ENCODE results near the gene CACNB4. TPM values are rescaled to one million over a fixed set of nuclear protein-coding genes. Genes with fewer than 3 reads are reported as not detected.

CACNB4 gene
- total RNA-seq, 1 donor from 2014 or later, result 5.6 TPM

DNA sequence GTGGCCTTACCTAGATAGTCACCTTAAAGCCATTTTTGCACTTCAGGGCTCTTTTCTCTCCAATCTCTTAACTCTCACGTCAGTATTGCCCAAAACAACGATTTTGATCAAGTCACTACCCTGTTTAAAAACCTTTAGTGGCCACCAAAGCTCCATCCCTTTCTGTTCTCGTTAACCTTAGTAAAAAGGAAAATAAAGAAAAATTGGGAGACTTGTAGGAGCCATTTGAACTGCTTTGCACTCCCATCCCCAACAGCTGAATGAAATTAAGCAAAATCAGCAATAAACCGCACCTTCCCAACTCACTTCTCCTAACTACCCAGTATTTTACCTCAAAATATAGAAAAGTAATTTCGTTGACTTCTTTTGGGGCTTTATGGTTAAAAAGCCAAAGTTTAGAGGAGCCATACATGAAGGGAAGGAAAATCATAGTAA, 269.9 kb downstream of the CACNB4 start:
- H3K9me3 Mint-ChIP-seq, result no peaks in the 10 kb centered on the region
- H3K27ac Mint-ChIP-seq, result peak overlapping the region; percentile 80
- H3K4me1 Mint-ChIP-seq (ENCODE audit: unreplicated experiment), result peaks cover 18% of the 10 kb centered on the region
- no peaks in the 10 kb centered on the region for H3K36me3 Mint-ChIP-seq
- H3K27me3 Mint-ChIP-seq, result no peaks in the 10 kb centered on the region
- TF ChIP-seq, protein P1, sequence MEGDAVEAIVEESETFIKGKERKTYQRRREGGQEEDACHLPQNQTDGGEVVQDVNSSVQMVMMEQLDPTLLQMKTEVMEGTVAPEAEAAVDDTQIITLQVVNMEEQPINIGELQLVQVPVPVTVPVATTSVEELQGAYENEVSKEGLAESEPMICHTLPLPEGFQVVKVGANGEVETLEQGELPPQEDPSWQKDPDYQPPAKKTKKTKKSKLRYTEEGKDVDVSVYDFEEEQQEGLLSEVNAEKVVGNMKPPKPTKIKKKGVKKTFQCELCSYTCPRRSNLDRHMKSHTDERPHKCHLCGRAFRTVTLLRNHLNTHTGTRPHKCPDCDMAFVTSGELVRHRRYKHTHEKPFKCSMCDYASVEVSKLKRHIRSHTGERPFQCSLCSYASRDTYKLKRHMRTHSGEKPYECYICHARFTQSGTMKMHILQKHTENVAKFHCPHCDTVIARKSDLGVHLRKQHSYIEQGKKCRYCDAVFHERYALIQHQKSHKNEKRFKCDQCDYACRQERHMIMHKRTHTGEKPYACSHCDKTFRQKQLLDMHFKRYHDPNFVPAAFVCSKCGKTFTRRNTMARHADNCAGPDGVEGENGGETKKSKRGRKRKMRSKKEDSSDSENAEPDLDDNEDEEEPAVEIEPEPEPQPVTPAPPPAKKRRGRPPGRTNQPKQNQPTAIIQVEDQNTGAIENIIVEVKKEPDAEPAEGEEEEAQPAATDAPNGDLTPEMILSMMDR (conservative IDR thresholded peaks at IDR 0.05), result no peak
- peak overlapping the region; percentile 90 for H3K4me3 Mint-ChIP-seq
- no peak for DNase-seq (ENCODE audit: extremely low spot score, unreplicated experiment)

DNA sequence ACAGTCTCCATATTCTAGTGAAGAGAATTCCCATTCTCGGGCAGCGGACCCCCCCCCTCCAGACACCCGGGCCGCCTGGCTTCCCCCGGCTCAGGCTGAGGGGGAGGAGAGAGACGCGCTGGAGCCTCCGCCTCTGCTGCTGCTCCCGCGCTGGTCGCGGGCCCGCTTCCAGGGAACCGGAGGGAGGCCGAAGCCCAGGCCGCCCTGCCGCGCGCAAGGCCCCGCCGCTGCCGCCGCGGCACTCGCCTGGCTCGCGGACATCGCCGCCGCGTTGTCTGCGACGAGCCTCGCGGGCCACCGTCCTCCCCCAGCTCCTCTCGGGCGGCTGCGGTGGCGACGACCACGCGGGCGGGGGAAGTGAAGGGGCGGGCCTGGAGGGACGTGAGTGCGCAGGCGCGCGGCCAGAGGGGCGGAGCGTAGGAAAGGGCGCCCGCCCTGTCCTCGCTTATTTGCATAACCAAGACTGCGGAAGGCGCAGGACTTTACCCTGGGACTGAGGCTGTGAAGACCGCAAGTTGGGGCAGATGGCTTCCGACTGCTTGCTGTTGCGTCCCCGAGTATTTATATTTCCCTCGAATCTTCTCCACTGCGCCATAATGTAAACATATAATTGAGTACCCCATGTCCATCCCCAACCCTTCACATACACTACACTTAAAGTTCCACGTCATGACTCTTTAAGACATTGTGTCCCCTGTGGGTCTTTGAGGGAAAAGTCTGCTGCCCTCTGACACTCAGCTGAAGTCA, 270.5 kb downstream of the CACNB4 start, which contains the start of gene ARL5A:
Gene ARL5A, minus strand, starts transcription at position 279 of the 747 bp plus-strand sequence. Its CDS starts 245 bp downstream, at position 34.
- peaks cover 21% of the 10 kb centered on the region for H3K4me1 Mint-ChIP-seq (ENCODE audit: unreplicated experiment)
- H3K36me3 Mint-ChIP-seq, result no peaks in the 10 kb centered on the region
- no peaks in the 10 kb centered on the region for H3K27me3 Mint-ChIP-seq

DNA sequence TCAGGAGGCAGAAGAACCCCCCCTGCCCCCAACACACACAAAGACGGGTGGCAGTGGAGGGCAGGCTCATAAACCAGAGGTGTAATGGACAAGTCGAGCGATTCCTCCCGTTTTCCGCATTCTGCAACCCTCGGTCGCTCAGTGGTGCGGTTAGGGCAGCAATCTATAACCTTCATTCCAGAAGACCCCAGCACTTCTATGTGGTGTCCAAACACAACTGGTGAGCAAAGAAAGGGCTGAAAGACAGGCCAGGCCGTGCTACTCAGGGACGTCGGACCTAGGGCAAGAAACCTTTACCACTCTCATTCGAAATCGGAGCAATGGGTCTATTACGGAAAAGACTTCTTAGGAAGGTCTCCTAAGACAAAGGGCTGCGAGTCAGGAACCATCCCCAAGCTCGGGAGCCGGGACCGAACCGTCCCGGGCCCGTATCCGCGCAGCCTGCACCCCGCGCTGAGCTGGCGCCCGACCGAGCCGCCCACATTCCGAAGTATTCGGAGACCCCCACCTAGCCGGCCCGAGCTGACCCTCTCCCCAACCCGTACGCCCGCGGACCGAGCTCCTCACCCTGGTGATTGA, 271.2 kb downstream of the CACNB4 start:
- Mint-ChIP-seq H3K36me3 (no peaks in the 10 kb centered on the region), H3K4me1 (ENCODE audit: unreplicated experiment) (peaks cover 26% of the 10 kb centered on the region), H3K27ac (peak overlapping the region; percentile 84), H3K9me3 (no peaks in the 10 kb centered on the region), H3K27me3 (no peaks in the 10 kb centered on the region), H3K4me3 (peak overlapping the region; percentile 98)
- TF ChIP-seq, protein P1 (conservative IDR thresholded peaks at IDR 0.05), result no peak
- peak; percentile 74 for DNase-seq (ENCODE audit: extremely low spot score, unreplicated experiment)

More for the DNA sequence above, 270.5 kb downstream of the CACNB4 start, which contains the start of gene ARL5A:
- TF ChIP-seq, protein P1 (conservative IDR thresholded peaks at IDR 0.05), result no peak
- Mint-ChIP-seq H3K4me3 (peak within 1 kb of the TSS; percentile 98), H3K27ac (peak within 1 kb of the TSS; percentile 84), H3K9me3 (no peaks in the 10 kb centered on the region)
- DNase-seq (ENCODE audit: extremely low spot score, unreplicated experiment), result peak; percentile 96

DNA sequence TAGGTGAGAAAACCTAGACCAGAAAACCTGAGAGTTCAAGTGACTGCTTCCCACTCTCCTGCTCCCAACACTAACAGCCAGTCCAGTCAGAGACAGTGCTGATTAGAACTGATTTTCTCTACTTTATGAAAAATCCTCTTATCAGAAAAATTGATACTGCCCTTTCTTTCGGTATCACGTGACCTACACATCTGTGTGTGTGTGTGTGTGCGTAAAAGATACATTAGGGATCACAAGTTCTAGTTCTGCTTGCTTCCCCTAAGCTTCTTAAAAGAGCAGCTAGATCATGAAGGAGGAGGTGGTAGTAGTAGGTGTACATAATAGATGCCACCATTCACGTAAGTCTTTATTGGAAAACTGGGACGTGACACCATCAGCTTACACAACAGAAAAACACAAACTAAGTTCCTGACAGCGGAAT, 272.1 kb downstream of the CACNB4 start:
- TF ChIP-seq, protein P1 (conservative IDR thresholded peaks at IDR 0.05), result no peak
- Mint-ChIP-seq H3K4me3 (peak overlapping the region; percentile 98), H3K27me3 (no peaks in the 10 kb centered on the region), H3K4me1 (ENCODE audit: unreplicated experiment) (peaks cover 27% of the 10 kb centered on the region), H3K9me3 (no peaks in the 10 kb centered on the region), H3K36me3 (no peaks in the 10 kb centered on the region), H3K27ac (peak overlapping the region; percentile 84)
- no peak for DNase-seq (ENCODE audit: extremely low spot score, unreplicated experiment)

DNA sequence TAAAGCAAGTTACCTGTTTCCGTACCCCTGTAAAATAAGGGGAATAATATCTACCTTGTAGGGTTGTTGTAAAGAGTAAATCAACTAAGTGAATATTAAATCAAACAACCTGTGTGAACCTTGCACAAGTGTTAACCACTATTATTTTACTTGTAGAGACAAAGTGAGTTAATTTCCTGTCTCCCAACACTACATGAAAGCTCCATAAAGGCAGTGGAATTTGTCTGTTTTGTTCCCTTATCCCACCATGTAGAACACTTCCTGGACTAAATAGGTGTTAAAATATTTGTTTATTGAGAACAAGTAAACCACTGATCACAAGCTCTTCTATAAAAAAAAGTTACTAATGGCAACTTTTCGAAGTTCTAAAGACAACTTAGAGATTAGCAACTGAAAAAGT, 274.0 kb downstream of the CACNB4 start:
- Mint-ChIP-seq H3K27ac (no peak overlapping the region), H3K4me3 (peak overlapping the region; percentile 13), H3K27me3 (no peaks in the 10 kb centered on the region), H3K4me1 (ENCODE audit: unreplicated experiment) (peaks cover 27% of the 10 kb centered on the region), H3K36me3 (peaks cover 7% of the 10 kb centered on the region), H3K9me3 (no peaks in the 10 kb centered on the region)
- DNase-seq (ENCODE audit: extremely low spot score, unreplicated experiment), result no peak
- TF ChIP-seq, protein P1 (conservative IDR thresholded peaks at IDR 0.05), result no peak

Data from type B pancreatic cell (in vitro differentiated cells).